GM12801 (cell line): ENCODE measurements around the gene EVI5.

Experiments used
- TF ChIP-seq, protein P1 (sequence below): IDR thresholded peaks from one replicate; pipeline ENCODE4 v1.5.1; 2011; ENCODE audit warnings: control low read depth; ENCODE audit not compliant: insufficient read length; ENCODE audit errors: extremely low read depth

Gene EVI5

GRCh38 chr1:92739669-92740524, 45.0 kb downstream of the EVI5 start:
- TF ChIP-seq, protein P1, sequence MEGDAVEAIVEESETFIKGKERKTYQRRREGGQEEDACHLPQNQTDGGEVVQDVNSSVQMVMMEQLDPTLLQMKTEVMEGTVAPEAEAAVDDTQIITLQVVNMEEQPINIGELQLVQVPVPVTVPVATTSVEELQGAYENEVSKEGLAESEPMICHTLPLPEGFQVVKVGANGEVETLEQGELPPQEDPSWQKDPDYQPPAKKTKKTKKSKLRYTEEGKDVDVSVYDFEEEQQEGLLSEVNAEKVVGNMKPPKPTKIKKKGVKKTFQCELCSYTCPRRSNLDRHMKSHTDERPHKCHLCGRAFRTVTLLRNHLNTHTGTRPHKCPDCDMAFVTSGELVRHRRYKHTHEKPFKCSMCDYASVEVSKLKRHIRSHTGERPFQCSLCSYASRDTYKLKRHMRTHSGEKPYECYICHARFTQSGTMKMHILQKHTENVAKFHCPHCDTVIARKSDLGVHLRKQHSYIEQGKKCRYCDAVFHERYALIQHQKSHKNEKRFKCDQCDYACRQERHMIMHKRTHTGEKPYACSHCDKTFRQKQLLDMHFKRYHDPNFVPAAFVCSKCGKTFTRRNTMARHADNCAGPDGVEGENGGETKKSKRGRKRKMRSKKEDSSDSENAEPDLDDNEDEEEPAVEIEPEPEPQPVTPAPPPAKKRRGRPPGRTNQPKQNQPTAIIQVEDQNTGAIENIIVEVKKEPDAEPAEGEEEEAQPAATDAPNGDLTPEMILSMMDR = no peak

DNA sequence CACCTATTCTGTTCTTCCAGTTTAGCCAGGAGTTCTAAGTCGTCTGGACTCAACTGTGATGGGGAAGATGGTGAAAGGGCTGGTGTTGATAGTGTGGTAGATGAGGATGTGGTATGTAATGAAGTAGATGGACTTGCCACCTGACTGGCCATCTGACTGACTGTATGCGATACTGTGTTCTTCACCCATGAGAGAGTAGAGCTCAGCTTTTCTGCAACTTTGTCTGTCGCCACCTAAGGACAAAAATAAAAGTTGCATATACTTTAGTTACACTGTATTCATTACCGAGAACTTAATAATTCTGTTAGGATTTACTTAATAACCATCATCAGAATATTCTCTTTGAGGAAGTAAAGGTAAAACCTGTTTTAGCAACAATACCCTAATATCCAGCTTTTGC, 48.5 kb downstream of the EVI5 start:
- TF ChIP-seq, protein P1 = no peak

DNA sequence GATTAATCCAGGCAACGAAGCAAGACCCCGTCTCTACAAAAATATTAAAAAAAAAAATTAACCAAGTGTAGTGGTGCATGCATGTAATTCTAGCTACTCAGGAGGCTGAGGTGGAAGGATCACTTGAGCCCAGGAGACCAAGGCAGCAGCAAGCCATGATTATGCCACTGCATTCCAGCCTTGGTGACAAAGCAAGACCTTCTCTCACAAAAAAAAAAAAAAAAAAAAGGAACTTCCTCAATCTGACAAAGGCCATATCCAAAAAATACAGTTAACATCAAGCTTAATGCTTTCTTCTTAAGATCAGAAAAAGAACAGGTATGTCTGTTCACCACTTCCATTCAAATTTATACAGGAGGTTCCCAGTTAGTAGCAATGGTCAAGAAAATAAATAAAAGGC, 54.4 kb downstream of the EVI5 start:
- TF ChIP-seq, protein P1 = no peak

DNA sequence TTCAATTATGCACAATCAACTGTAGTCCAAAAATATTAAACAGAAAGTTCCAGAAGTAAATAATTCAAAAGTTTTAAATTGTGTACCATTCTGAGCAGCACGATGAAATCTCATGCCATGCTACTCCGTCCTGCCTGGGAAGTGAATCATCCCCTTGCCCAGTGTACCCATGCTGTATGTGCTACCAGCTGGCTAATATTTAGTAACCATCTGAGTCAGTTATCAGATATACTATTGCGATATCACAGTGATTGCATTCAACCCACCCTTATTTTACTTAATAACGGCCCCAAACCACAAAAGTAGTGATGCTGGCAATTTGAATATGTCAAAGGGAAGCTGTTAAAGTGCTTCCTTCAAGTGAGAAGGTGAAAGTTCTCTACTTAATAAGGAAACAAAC, 56.2 kb downstream of the EVI5 start:
- TF ChIP-seq, protein P1 = no peak

GRCh38 chr1:92721886-92722285, 63.0 kb downstream of the EVI5 start:
- TF ChIP-seq, protein P1 = no peak

DNA sequence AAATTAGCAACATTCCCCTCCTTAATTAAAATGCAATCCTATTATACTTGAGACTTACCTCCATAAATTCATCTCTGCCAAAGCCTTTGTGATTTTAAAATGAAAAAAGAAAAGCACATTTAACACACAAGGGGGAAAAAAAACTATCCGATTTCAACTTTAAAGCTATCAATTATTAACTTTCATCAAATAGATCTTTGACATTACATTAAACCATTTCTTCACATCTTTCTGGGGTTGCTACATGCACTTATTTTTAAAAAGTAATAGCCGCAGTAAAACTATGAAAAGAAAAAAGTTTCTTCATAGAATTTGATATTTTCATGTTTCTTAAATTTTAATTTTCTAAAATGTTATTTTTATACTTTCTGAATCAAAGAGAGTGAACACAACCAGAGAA, 71.0 kb downstream of the EVI5 start:
- TF ChIP-seq, protein P1 = no peak

GRCh38 chr1:92711473-92712165, 73.3 kb downstream of the EVI5 start:
- TF ChIP-seq, protein P1 = no peak
